SK-N-SH treated with all-trans-retinoic acid at 6 μM for 48 hours (cell line): ENCODE measurements around the gene PSMB3.

Source experiments
- ARNTL ChIP-seq: fragments of 450-650 bp; formaldehyde crosslinking; IDR thresholded peaks from 2 replicates; pipeline ENCODE4 v1.5.0; 2020; ENCODE audit warnings: low read depth, mild to moderate bottlenecking, moderate library complexity, borderline replicate concordance
- ESRRG ChIP-seq: fragments of 250-450 bp; sonication (Bioruptor Pico); IDR thresholded peaks from 2 replicates; pipeline ENCODE4 v1.6.1; 2021; ENCODE audit warnings: mild to moderate bottlenecking
- ISL1 ChIP-seq: fragments of 250-450 bp; sonication (Bioruptor Pico); IDR thresholded peaks from 2 replicates; pipeline ENCODE4 v2.1.2; 2022; ENCODE audit warnings: mild to moderate bottlenecking, moderate library complexity
- OSR1 ChIP-seq: fragments of 250-450 bp; sonication (Bioruptor Pico); IDR thresholded peaks from 2 replicates; pipeline ENCODE4 v1.8.0; 2022; ENCODE audit warnings: moderate library complexity, mild to moderate bottlenecking, inconsistent platforms
- POU6F1 ChIP-seq: fragments of 250-450 bp; sonication (Bioruptor Pico); IDR thresholded peaks from 2 replicates; pipeline ENCODE4 v1.8.0; 2021; ENCODE audit warnings: low read depth, mild to moderate bottlenecking, moderate library complexity, borderline replicate concordance
- PPARA ChIP-seq: fragments of 250-450 bp; sonication (Bioruptor Pico); IDR thresholded peaks from 2 replicates; pipeline ENCODE4 v1.5.0; 2020; ENCODE audit warnings: mild to moderate bottlenecking, borderline replicate concordance
- TSHZ2 ChIP-seq: fragments of 250-450 bp; sonication (Bioruptor Pico); IDR thresholded peaks from 2 replicates; pipeline ENCODE4 v1.5.0; 2020; ENCODE audit warnings: mild to moderate bottlenecking, moderate library complexity
- ZFP3 ChIP-seq: fragments of 250-450 bp; sonication (Bioruptor Pico); IDR thresholded peaks from 2 replicates; pipeline ENCODE4 v1.5.0; 2020; ENCODE audit warnings: mild to moderate bottlenecking, moderate library complexity
- ZFP30 ChIP-seq: fragments of 450-650 bp; formaldehyde crosslinking; IDR thresholded peaks from 2 replicates; pipeline ENCODE4 v1.5.0; 2022; ENCODE audit warnings: mild to moderate bottlenecking, moderate library complexity
- ZNF70 ChIP-seq: fragments of 450-650 bp; formaldehyde crosslinking; IDR thresholded peaks from 2 replicates; pipeline ENCODE4 v1.5.0; 2020; ENCODE audit warnings: mild to moderate bottlenecking, moderate library complexity
- TF ChIP-seq, protein P1 (sequence below): fragments of 250-450 bp; sonication (Bioruptor Pico); IDR thresholded peaks from 2 replicates; pipeline ENCODE4 v1.8.0; 2020; ENCODE audit warnings: mild to moderate bottlenecking, moderate library complexity, borderline replicate concordance

GRCh38 chr17:38715216-38715943 is 37.2 kb upstream of the PSMB3 start:
- TF ChIP-seq, protein P1, sequence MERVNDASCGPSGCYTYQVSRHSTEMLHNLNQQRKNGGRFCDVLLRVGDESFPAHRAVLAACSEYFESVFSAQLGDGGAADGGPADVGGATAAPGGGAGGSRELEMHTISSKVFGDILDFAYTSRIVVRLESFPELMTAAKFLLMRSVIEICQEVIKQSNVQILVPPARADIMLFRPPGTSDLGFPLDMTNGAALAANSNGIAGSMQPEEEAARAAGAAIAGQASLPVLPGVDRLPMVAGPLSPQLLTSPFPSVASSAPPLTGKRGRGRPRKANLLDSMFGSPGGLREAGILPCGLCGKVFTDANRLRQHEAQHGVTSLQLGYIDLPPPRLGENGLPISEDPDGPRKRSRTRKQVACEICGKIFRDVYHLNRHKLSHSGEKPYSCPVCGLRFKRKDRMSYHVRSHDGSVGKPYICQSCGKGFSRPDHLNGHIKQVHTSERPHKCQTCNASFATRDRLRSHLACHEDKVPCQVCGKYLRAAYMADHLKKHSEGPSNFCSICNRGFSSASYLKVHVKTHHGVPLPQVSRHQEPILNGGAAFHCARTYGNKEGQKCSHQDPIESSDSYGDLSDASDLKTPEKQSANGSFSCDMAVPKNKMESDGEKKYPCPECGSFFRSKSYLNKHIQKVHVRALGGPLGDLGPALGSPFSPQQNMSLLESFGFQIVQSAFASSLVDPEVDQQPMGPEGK (CRISPR knock-in tag), result no peak
- no peak for TF ChIP-seq ZFP30 (CRISPR knock-in tag)
- TF ChIP-seq POU6F1 (CRISPR knock-in tag), result no peak
- no peak for TF ChIP-seq ZNF70
- TF ChIP-seq ARNTL (CRISPR knock-in tag), result no peak
- no peak for TF ChIP-seq ISL1 (CRISPR knock-in tag)
- no peak for TF ChIP-seq ZFP3 (CRISPR knock-in tag)
- TF ChIP-seq ESRRG (CRISPR knock-in tag), result no peak
- TF ChIP-seq PPARA (CRISPR knock-in tag), result no peak
- TF ChIP-seq TSHZ2 (CRISPR knock-in tag), result no peak
- TF ChIP-seq OSR1 (CRISPR knock-in tag), result no peak
